Fibroblast of mammary gland (primary cell): ENCODE results near the gene TSPAN5.

ENCODE experiments used
- DNase-seq: peaks from one replicate; pipeline ENCODE4 v3.0.0-alpha.2; 2010; ENCODE audit warnings: low read depth
- H3K4me3 ChIP-seq: 2 replicates; pipeline ENCODE4 v1.5.1; 2011; ENCODE audit warnings: low read depth, mild to moderate bottlenecking, low read length, moderate library complexity; ENCODE audit not compliant: control insufficient read depth
- TF ChIP-seq, protein P1 (sequence below): conservative IDR thresholded peaks from 2 replicates; pipeline ENCODE4 v1.5.1; 2011; ENCODE audit warnings: low read depth, low read length, inconsistent platforms; ENCODE audit not compliant: control insufficient read depth, insufficient read depth

Gene TSPAN5

GRCh38 chr4:98615991-98616390 is 42.4 kb downstream of the TSPAN5 start:
- no peak overlapping the region for H3K4me3 ChIP-seq
- TF ChIP-seq, protein P1, sequence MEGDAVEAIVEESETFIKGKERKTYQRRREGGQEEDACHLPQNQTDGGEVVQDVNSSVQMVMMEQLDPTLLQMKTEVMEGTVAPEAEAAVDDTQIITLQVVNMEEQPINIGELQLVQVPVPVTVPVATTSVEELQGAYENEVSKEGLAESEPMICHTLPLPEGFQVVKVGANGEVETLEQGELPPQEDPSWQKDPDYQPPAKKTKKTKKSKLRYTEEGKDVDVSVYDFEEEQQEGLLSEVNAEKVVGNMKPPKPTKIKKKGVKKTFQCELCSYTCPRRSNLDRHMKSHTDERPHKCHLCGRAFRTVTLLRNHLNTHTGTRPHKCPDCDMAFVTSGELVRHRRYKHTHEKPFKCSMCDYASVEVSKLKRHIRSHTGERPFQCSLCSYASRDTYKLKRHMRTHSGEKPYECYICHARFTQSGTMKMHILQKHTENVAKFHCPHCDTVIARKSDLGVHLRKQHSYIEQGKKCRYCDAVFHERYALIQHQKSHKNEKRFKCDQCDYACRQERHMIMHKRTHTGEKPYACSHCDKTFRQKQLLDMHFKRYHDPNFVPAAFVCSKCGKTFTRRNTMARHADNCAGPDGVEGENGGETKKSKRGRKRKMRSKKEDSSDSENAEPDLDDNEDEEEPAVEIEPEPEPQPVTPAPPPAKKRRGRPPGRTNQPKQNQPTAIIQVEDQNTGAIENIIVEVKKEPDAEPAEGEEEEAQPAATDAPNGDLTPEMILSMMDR, result no peak
- DNase-seq, result no peak

DNA sequence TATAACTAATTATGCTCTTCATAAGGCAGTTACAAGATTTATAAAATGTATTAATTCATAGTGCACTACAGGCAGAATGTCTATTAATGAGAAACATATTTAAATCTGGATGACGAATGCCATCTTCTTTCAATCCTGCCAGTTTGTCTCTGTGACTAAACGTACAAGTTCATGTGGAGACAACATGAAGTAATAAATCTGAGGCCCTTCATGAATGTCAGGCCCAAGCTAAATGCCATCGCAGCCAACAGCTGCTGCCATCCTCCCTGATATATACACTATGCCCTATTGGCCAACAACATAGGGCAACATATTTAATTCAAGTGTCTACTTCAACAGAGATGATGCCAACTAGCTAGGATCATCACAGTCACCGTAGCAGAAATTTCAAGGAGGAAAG is 43.7 kb downstream of the TSPAN5 start:
- TF ChIP-seq, protein P1, result no peak

DNA sequence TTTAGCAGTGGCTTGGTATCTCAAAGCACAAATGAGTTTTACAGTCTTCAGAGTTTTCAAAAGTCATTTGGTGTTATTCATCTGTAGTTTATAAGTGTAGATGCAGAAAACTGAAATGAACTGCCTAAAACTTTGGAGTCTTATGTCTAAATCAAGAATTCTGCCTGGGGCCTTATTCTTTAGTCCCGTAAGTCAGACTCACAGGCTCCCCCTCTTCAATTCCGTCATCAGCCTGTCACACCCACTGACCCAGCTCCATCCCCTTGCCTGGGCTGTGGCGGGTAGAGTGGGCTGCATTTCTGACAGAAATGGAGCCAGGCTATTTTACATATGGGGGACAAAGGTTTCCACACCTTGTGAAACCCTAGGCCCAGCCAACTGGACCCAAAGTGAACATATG is 44.3 kb downstream of the TSPAN5 start:
- no peak overlapping the region for H3K4me3 ChIP-seq
- TF ChIP-seq, protein P1, result no peak

More for the DNA sequence above, 43.7 kb downstream of the TSPAN5 start:
- no peak overlapping the region for H3K4me3 ChIP-seq
- DNase-seq, result peak; percentile 43

GRCh38 chr4:98613453-98614075 is 44.8 kb downstream of the TSPAN5 start:
- no peak overlapping the region for H3K4me3 ChIP-seq
- DNase-seq, result peak; percentile 25

More for the DNA sequence above, 44.3 kb downstream of the TSPAN5 start:
- no peak for DNase-seq

GRCh38 chr4:98612318-98613250 is 45.8 kb downstream of the TSPAN5 start:
- DNase-seq, result no peak

More at GRCh38 chr4:98613453-98614075, 44.8 kb downstream of the TSPAN5 start:
- TF ChIP-seq, protein P1, result no peak

GRCh38 chr4:98611677-98612317 is 46.6 kb downstream of the TSPAN5 start:
- TF ChIP-seq, protein P1, result no peak
- H3K4me3 ChIP-seq, result no peak overlapping the region
- no peak for DNase-seq

More at GRCh38 chr4:98612318-98613250, 45.8 kb downstream of the TSPAN5 start:
- H3K4me3 ChIP-seq, result no peak overlapping the region
- TF ChIP-seq, protein P1, result no peak
